ENCODE results near the gene WTAP.
A peak's percentile ranks its signal among the peaks of the same experiment; 100 is the strongest.
"Not testable (repeated sequence)": the region's sequence is repeated elsewhere in the genome, so short reads cannot be mapped to it uniquely, and the experiment has no call there.

WTAP gene

GRCh38 chr6:159762681-159763293 is 35.5 kb downstream of the WTAP start:
- DNase-seq (ENCODE audit: low read depth) = no peak

GRCh38 chr6:159766906-159767305 is 39.6 kb downstream of the WTAP start:
- no peak for DNase-seq (ENCODE audit: low read depth)

GRCh38 chr6:159769470-159769869 is 42.2 kb downstream of the WTAP start:
- DNase-seq (ENCODE audit: low read depth) = no peak

DNA sequence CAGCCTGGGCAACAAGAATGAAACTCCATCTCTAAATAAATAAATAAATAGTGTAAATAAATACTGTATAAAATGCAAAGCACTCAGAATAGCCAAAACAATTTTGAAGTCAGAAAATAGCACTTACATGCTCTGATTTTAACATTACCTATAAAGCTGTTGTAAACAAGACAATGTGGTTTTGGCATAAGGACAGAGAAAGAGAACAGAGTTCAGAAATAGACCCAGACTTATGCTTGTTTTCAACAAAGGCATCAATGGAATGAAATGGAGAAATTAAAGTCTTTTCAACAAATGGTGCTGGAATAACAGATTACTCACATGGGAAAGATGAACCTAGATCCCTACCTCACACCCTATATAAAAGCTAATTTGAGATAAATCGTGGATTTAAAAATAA is 44.9 kb downstream of the WTAP start:
- no peak for DNase-seq (ENCODE audit: low read depth)

GRCh38 chr6:159777240-159777904 is 50.1 kb downstream of the WTAP start:
- no peak for DNase-seq (ENCODE audit: low read depth)

GRCh38 chr6:159778131-159778530 is 50.8 kb downstream of the WTAP start:
- DNase-seq (ENCODE audit: low read depth) = no peak

GRCh38 chr6:159778542-159779103 is 51.3 kb downstream of the WTAP start:
- no peak for DNase-seq (ENCODE audit: low read depth)

- no peak for DNase-seq (ENCODE audit: low read depth)
These were observed 61.0 kb downstream of the WTAP start for GRCh38 chr6:159788276-159788675.

DNA sequence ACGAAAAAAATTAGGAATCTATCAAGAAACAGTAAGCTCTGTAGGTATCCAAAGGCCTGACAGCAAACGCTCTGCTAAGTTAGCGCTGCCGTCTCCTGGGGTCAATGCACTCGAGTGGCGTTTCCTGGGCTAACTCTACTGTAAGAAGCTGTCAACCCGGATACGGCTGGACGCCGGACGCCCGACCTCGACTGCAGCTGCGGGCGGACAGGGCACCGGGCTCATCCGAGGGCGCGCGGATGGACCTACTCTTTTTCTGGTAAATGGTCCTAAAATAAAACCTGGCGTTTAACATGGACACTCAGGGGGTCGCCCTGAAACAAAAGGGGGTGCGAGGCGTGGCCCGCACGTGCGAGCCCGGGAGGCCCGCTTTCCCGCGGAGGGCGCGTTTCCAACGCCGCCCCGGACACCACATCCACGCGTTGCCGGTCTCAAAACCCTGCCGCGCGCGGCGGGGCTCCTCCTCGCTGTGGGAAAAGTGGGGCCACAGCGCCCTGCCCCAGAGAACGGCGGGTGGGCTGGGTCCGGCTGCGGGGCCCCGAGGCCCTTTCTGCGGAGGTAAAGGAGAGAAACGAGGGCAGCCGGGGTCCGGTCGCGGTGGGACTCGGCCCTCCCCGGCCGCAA is 61.6 kb downstream of the WTAP start:
- peak; percentile 11 for DNase-seq (ENCODE audit: low read depth)

GRCh38 chr6:159789377-159790148 is 62.3 kb downstream of the WTAP start, which contains the start of gene TCP1:
Gene TCP1, minus strand, starts transcription at chr6:159789602. Its CDS starts 134 bp downstream, at chr6:159789468.
- peak; percentile 99 for DNase-seq (ENCODE audit: low read depth)

GRCh38 chr6:159790149-159790955 is 63.0 kb downstream of the WTAP start, which contains the start of gene MRPL18:
Gene MRPL18, plus strand, starts transcription at chr6:159790467. Its CDS starts 121 bp downstream, at chr6:159790588.
- peak; percentile 86 for DNase-seq (ENCODE audit: low read depth)

GRCh38 chr6:159790956-159791598 is 63.8 kb downstream of the WTAP start:
- DNase-seq (ENCODE audit: low read depth) = no peak

DNA sequence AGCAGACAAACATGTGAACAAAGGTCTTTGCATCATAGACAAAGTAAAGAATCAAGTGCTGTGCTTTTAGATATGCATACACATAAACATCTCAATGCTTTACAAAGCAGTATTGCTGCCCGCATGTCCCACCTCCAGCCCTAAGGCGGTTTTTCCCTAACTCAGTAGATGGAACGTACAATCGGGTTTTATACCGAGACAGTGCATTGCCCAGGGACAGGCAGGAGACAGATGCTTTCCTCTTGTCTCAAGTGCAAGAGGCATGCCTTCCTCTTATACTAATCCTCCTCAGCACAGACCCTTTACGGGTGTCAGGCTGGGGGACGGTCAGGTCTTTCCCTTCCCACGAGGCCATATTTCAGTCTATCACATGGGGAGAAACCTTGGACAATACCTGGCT is 67.7 kb downstream of the WTAP start:
- DNase-seq (ENCODE audit: low read depth) = not testable (repeated sequence)

DNA sequence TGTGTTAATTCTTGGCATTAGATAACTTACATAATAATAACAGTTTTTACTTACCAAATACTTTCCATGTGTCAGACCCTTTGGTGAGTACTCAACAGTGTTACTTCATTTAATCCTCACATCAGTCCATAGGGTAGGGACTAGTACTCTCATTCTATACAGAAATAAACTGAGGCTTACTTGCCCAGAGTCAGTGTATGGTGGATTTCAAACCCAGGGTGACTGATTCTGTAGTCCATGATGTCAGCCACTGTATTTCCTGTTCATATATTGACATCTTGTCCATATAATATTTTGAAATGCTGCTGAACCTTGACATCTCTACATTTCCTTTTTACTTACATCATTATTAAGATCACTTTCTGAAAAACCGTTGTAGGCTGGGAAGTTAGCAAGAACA is 70.2 kb downstream of the WTAP start:
- DNase-seq (ENCODE audit: low read depth) = no peak

DNA sequence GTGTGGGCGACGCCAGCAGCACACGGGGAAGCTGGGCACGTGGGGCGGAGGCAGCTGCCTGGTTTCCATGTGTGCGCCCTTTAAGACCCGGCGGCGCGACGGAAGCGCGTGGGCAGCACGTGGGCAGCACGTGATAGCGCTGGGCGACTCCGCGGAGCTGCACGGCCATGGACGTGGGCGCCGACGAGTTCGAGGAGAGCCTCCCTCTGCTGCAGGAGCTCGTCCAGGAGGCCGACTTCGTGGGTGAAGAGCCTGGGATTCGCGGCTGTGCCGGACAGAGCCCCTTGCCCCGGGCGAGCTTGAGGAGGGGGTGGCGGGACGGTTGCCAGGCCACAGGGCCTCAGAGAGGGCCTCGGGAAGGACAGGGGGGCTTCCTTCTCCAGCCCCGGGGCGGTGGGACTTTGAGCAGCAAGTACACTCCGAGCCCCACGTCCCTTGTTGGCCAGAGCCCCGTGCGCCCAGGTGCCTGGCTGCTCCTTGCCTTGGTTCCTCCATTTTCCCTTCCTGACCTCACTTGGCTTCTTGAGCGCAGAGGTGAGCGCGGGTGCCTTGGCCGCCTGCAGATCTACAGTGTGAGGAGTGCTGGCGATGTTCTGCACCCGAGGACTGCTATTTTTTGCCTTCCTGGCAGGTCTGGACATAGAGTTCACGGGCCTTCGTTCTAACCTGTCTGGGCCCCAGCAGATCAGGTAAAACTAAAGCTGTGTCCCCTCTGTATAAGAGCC is 73.0 kb downstream of the WTAP start, which contains the start of gene PNLDC1:
TSS of gene PNLDC1 (plus strand) at position 136 of the 725 bp plus-strand sequence. CDS start at position 168, 32 bp downstream.
- no peak for DNase-seq (ENCODE audit: low read depth)

DNA sequence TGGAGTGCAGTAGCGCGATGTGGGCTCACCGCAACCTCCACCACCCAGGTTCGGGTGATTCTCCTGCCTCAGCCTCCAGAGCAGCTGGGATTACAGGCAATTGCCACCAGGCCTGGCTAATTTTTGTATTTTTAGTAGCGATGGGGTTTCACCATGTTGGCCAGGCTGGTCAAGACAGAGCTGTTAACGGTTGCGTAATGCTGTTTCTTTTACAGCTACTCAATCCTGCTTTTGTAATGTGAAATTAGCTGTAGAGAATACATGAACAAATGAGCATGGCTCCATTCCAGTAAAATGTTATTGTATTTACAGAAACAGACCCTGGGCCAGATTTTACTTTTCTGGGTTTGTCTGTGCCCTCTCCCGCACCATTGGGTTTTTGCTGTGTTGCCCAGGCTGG is 74.6 kb downstream of the WTAP start:
- DNase-seq (ENCODE audit: low read depth) = no peak

- DNase-seq (ENCODE audit: low read depth) = no peak
These were observed 77.2 kb downstream of the WTAP start for GRCh38 chr6:159804504-159804903.

DNA sequence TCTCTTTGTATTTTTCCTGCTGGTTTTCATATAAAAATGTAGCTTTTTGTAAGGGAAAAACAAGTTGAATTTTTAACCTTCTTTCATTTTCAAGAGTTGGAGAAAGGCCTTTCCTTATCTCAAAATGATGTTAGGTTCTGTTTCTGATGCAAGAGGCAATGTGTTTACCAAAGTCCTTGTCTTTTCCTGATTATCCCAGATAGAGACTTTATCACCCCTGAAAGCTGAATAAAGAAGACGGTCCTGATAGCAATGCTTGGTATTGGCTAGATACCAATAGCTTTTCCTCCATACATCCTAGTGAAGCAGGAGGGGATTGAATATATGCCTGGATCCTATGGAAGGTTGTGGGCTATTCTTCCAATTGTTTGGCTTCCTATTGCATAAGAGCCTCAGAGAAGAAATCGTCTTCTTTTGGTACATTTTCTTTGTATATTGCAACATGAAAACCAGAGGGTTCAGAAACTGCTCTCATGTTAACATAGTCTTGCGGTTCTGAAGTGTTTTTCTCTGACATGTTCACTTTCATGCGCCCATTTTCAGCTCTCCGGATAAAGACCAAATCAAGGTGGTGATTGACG is 78.2 kb downstream of the WTAP start:
- DNase-seq (ENCODE audit: low read depth) = no peak

All from activated T-cell treated with anti-CD3 and anti-CD28 coated beads for 24 hours (primary cell).